Hematopoietic multipotent progenitor cell (in vitro differentiated cells): Measurements from ENCODE around the gene PAXX. TPM values are rescaled to one million over a fixed set of nuclear protein-coding genes. Genes with fewer than 3 reads are reported as not detected.
A peak's percentile ranks its signal among the peaks of the same experiment; 100 is the strongest.

Experiments
- DNase-seq, 3 donors: peaks; one replicate each; pipeline ENCODE4 v3.0.0-alpha.2; 2011 to 2015; ENCODE audit warnings: low read depth in 2 of 3, low spot score in 2 of 3
- total RNA-seq: library from RNA; depleted of rRNA; stranded (reverse); fragments of >200 nt; gene quantifications from one replicate; pipeline ENCODE4 v1.2.3, GENCODE V29; 2012

Gene PAXX
- total RNA-seq, 1 donor = 16.7 TPM

GRCh38 chr9:136980669-136981478, 11.3 kb upstream of the PAXX start:
- no peak for DNase-seq

GRCh38 chr9:136981588-136982231, 10.5 kb upstream of the PAXX start:
- no peak for DNase-seq

DNA sequence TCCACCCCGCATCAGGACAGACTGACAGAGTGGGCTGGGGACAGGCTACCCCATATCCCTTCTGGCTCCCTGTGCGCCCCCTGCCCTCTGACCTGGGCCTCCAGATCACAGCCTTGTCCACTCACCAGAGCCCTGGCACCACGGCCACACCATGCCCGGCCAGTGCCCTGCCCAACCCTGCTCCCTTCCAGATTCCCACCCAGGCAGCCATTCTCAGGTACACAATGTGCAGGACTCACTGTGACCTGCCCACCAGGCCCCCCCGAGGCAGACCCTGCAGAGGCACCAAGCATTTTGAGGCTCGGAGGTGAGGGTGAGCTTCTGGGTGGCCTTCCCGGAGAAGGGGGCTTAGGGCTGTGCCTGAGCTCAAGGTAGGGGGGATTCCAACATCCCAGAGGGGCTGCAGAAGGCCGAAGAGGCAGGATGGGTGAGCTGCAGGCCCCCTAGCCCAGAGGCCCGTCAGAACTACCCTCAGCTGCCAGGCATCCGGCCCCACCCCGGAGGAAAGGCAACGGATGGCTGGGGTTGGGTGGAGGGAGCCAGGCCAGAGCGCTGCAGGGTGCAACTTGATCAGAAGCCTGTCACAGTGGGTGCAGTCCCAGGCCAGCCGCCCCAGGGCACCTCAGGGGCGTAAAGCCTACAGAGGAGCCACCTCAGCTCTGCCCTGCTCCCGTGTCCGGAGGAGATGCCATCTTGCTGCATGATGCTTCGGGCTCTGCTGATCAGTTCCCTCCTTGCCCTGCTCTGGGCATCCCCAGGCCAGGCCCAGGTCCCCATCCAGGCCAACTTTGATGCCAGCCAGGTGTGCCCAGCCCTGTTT, 9.8 kb upstream of the PAXX start, which contains the start of gene LCNL1:
TSS of gene LCNL1 (plus strand) at position 762 of the 820 bp plus-strand sequence. CDS start 594 bp downstream, outside the sequence.
- no peak for DNase-seq

- no peak for DNase-seq
Measured at GRCh38 chr9:136983167-136983566, 9.1 kb upstream of the PAXX start.

DNA sequence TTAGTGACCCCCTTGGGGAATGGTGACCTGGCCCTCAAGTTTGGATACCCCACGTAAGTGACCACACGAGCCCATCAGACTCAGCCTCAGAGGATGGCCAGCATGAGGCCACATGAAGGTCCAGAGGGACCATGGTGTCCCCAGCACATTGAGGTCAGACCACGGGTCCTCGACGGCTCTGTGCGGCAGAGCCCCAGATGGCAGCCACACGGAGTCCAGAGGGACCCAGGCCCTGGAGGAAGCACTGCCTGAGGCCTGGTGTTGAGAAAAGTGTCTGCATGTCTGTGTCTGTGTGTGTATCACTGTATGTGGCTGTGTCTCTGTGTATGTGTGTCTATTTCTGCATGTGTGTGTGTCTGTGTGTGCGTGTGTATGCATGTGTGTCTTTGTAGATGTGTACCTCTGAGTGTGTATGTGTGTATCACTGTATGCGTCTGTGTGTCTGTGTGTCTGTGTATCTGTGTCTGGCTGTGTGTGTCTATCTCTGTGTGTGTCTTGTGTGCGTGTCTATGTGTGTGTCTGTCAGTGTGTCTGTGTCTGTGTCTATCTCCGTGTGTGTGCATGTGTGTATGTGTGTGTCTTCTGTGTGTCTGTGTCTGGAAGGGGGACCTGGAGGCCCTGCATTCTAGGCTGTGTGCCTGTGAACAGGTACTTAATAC, 8.4 kb upstream of the PAXX start:
- no peak for DNase-seq

DNA sequence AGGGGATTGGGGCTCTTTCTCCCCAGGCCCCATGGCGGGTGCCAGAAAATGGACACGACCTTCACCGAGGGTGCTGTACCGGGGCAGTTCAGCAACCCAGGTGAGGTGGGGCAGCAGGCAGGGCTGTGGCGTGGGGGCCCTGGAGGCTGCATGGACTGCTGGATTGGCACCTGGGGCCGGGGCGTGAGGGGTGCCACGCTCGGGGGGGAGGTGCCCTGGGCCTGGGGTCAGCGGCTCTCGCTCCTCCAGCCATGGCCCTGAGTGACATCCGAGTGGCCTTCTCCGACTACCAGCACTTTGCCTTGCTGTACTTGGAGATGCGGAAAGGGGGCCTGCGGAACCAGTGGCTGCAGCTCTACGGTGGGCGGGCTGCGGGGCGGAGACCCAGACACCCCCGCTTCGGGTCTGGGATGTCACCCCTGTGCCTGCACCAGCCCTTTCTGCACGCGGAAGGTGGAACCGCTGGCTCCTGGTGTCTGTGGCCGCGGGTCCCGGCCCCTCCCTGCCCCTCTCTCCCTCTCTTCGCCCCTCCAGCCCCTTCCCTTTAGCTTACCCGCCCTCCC, 7.7 kb upstream of the PAXX start:
- no peak for DNase-seq

DNA sequence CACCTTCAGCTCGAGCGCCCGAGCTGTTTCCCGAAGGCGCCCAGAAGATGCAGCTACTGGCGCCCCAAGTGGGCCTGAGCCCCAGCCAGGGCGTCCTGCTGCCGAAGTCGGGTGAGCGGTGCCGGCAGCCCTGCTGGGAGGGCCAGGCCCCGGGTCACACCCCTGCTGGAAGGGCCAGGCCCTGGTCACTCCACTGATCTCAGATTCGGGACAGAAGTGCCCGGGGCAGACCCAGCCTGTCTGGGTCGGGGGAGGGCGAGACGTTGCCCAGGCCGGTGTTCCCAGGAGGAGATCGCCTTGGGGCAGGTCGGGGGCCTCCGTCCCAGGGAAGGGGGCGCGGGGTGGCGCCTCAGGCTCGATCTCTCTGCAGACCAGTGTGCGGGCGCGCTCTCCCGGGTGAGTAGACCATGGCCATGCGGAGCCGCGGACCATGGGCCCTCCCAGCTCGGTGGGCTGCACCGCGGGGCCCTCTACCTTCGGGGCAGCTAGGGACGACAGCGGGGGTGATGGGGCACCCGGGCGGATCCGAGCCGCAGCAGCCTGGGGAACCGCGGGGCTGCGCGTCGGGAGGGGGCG, 7.1 kb upstream of the PAXX start:
- DNase-seq = peak in 1 of 3 donors; percentile 31

GRCh38 chr9:136985853-136986252, 6.4 kb upstream of the PAXX start:
- DNase-seq = no peak

- no peak for DNase-seq
Measured at GRCh38 chr9:136988872-136989271, 3.4 kb upstream of the PAXX start.

GRCh38 chr9:136990242-136990911, 1.8 kb upstream of the PAXX start:
- DNase-seq = no peak

GRCh38 chr9:136992819-136993369, 672 bp downstream of the PAXX start:
- no peak for DNase-seq

GRCh38 chr9:136994180-136994887, 2.1 kb downstream of the PAXX start:
- DNase-seq = no peak

- no peak for DNase-seq
Measured at GRCh38 chr9:136994888-136995230, 2.6 kb downstream of the PAXX start.

DNA sequence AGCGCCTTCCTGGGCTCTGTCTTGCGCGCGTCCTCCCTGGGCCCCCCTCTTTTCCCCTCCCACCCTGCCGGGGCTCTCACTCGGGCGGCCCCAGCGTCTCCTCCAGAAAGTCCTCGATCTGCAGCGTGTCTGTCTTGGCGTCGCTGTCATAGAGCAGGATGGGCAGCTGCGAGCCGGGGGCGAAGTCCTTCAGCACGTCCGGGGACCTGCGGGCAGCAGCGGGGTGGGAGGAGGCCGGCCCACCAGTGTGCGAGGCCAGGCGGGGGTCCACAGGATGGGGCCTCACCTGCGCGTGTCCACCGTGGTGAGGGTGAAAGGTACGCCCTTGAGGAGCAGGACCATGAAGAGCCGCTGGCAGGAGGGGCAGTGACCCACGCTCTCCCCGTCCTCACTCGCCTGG, 3.1 kb downstream of the PAXX start:
- no peak for DNase-seq

DNA sequence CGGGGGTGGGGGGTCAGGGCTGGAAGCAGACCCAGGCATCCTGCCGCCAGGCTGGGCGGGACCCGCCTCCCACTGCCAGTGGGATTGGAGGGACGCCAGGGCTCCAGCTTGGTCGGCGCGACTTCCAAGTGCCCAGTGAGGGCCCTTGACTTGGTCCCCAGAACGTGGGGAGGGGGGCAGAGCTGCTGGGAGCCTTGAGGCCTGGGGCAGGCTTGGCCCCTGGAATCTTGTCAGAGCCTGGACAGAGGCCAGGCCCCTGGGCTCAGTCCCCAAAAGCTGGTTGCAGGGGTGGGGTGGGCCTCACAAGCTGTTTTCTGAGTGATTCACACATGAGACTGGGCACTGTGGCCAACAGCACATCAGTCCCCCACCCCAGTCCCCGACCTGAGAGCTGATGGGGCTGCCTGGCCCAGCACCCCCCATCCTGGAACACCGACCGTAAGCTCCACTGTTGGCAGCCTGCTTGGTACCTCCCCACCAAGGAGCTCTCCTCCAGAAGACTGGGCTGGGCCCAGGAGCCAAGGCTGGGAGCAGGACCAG, 3.6 kb downstream of the PAXX start:
- DNase-seq = no peak

DNA sequence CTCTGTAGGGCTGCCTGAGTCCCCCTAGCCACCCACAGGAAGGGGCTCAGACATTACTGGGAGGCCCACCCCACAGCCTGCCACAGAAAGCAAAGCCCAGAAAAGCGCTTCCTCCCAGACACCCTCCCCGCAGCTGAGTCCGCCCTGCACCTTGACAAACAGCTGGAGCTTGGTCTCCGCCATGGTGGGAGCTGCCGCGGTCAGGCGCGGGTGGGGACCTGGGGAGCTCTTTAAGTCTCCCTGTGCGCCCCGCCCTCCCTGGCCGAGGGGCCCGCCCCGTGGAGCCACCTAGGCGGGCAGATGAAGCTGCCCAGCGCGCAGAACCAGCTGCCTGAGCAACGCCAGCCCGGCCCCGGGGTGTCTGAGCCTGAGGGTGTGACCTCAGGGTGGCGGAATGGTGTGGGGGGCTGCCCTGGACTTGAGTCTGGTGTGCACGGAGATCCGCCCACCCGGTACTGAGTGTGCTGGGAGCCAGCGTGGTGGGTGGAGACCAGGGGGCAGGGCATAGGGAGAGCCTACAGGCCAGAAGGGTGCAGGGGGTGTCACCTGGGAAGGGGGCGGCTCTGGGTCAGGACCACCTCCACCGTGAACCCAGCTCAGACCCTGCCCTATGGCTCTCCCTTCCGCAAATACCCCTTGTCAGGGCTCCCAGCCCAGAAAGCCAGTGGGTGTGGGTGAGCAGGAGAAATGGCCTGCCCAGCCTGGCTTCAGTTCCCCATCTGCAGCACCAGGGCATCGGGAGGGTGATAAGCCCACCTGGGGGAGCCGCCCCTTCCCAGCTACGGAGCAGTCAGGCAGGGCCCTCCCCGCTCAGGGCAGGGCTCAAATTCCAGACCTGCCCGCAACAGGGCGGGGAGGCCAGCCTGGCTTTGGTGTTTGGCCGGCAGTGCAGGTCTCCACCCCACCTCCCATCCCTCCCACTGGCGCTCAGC, 4.4 kb downstream of the PAXX start, which contains the start of gene CLIC3:
TSS of gene CLIC3 (minus strand) at position 208 of the 932 bp plus-strand sequence. CDS start at position 183, 25 bp downstream.
- peak in 1 of 3 donors; percentile 62 for DNase-seq

- DNase-seq = no peak
Measured at GRCh38 chr9:136997371-136997770, 5.1 kb downstream of the PAXX start.
